ENCODE measurements around the gene DET1.
"Not testable (repeated sequence)": the region's sequence is repeated elsewhere in the genome, so short reads cannot be mapped to it uniquely, and the experiment has no call there.

Gene DET1

DNA sequence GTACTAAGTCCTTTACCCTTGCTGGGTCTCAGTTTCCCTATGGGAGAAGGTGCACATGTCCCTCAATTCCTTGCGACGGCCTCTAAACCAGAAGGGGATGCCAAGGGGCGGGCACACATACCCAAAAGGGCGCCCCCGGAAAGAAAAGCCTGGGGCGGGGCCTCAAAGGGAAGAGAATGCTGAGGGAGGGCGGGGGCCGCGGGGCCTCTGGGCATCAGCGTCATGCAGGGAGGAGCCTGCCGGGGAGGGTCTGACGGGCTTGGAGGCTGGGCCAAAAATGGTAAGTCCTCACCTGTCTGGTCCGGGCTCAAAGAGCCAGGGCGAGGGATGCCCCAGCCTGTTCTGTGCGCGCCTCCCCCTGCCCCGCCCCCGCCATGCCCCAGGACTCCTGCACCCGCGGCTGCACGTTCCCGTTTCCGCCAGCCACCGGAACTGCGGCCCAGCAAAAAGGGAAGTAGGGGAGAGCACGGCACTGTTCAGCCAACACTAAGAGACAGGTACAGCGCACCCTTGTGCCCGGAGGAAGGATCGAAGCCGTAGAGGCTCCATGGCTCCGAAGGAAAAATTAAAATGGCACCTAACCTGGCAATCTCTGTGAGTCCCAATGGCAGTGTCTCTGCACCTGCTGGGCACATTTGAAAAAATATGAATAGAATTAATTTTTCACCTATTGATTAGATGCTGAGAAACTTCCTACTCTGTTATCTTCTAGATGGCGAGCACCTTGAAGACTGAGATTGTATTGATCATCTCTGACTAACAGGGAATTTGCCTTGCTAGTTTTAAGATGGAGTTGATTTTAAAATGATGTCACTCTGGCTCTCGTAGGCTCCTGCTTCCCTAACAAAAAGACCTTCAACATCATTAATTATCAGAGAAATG is at the start of gene DET1:
Gene DET1, minus strand, starts transcription at position 434 of the 882 bp plus-strand sequence. CDS start 14,976 bp downstream, outside the sequence.
- peak within 1 kb of the TSS; percentile 24 for H3K4me3 ChIP-seq (ENCODE audit: low read depth, low read length)

DNA sequence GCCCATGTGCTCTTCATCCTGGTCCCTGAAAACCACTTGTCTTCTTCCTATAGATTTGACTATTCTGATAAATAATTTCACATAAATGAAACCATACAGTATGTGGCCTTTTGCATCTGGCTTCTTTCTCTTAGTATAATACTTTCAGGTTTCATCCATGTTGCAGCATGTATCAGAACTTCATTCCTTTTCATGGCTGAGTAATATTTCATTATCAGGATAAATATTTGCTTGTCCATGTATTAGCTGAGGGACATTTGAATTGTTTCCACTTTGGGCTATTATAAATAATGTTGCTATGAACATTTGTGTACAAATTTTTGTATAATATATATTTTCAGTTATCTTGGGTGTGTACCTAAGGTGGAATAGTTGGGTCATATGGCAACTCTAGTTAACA is 44.9 kb upstream of the DET1 start:
- H3K4me3 ChIP-seq (ENCODE audit: low read depth, low read length), result no peak overlapping the region

GRCh38 chr15:88590759-88591158 is 44.3 kb upstream of the DET1 start:
- no peak overlapping the region for H3K4me3 ChIP-seq (ENCODE audit: low read depth, low read length)

GRCh38 chr15:88586401-88587162 is 40.1 kb upstream of the DET1 start:
- no peak overlapping the region for H3K4me3 ChIP-seq (ENCODE audit: low read depth, low read length)

DNA sequence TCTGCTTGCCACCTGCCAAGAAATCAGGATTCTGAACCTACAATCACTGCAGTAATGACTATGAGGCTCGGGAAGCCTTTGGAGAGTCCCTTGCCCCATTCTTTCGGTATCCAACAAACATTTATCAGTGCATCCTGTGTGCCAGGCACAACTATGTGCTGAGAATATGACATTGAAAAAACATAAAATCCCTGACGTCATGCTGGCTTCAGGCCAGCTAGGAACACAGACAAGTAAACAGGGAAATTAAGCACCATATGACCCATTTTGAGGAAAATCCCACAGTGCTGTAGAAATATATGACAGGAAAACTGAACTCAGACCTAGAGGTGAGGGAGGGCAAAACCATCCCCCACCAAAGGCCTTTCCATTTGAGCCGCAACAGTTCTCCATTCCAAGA is 34.1 kb upstream of the DET1 start:
- no peak overlapping the region for H3K4me3 ChIP-seq (ENCODE audit: low read depth, low read length)

- no peak overlapping the region for H3K4me3 ChIP-seq (ENCODE audit: low read depth, low read length)
Observed at GRCh38 chr15:88579322-88579721, 32.8 kb upstream of the DET1 start.

DNA sequence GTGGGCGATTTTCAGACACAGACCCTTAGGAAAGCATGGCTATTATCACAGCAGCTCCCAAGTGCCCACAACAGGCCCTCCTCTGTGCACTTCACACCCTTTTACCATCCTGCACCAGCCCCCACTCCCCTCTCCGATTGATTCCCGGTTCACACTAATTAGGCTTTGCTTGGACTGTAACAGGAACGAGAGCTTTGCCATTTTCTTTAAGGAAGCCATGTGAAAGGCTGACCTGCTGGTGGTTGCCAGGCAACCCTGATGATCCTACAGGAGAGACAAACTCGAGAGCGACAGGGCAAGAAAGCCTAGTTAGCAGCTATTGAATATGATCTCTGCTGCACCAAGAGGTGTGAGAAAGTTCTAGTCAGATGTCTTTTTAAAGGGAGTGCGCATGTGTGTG is 28.2 kb upstream of the DET1 start:
- H3K4me3 ChIP-seq (ENCODE audit: low read depth, low read length), result no peak overlapping the region

DNA sequence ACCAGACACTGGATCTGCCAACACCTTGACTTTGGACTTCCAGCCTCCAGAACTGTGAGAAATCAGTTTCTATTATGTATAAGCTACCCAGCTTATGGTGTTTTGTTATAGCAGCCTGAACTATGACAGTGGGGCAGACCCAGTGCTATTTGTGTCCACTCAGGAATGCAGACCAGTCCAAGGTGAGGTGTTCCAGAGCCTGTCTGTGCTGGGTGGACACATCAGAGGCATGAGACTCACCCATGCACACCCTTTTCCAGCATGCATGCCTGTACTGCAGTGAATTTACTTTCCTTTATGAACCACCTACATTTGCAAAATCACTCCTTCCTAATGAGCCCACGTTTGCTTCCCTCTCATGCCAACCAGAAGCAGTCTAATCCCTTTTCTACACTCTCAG is 27.6 kb upstream of the DET1 start:
- H3K4me3 ChIP-seq (ENCODE audit: low read depth, low read length), result no peak overlapping the region

- H3K4me3 ChIP-seq (ENCODE audit: low read depth, low read length), result no peak overlapping the region
Observed at GRCh38 chr15:88571852-88572259, 25.4 kb upstream of the DET1 start.

DNA sequence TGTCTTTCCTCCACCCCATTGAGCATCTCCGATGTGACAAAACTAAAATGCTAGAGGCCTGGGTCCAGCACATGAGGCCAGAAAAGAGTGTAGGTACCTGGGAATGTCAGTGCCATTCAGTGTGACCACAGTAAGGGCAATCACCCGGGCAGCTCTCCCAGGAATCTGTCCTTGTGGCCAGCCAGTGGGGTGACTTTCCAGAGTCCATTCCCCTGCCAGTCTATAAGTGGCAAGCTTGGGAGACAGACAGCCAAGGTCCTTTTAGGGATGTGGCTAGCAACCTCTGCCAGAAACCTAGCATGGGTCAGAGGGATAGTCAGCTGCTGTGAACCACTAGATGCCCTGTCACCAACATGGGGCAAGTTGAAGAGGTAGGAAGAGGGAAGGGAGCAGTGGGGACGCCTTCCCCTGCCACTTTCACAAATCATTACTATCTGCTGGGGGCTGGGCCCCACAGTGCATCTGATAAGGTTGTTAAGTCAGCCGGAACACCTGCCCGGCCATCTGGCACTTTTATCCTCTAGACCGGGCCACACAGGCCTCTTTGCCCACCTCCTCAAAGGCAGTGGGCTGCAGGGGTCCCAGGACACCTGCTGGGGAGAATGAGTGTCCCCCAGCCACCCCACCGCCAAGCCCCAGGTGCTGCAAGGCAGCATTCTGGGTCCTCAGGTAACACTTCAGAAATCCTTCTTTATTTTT is 24.8 kb upstream of the DET1 start:
- no peak overlapping the region for H3K4me3 ChIP-seq (ENCODE audit: low read depth, low read length)

GRCh38 chr15:88568589-88568988 is 22.1 kb upstream of the DET1 start:
- H3K4me3 ChIP-seq (ENCODE audit: low read depth, low read length), result no peak overlapping the region

DNA sequence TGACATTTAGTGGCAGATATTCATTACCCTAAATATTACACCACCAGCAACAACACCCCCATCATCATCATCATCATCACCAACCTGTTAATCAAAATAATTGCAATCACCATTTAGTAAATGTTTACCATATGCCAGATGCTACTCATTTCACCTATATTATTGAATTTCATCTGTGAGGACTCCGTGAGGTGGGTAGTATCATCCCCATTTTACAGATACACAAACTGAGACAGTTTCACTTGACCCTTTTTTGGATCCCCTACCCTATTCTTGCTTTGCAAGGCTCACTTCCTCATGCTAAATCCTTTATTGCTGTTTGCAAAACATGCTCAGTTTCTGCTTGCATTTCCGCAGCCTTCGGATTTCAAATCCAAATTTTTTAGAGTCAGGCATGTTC is 18.3 kb upstream of the DET1 start:
- no peak overlapping the region for H3K4me3 ChIP-seq (ENCODE audit: low read depth, low read length)

GRCh38 chr15:88563638-88564037 is 17.2 kb upstream of the DET1 start:
- no peak overlapping the region for H3K4me3 ChIP-seq (ENCODE audit: low read depth, low read length)

GRCh38 chr15:88559565-88559964 is 13.1 kb upstream of the DET1 start:
- H3K4me3 ChIP-seq (ENCODE audit: low read depth, low read length), result not testable (repeated sequence)

DNA sequence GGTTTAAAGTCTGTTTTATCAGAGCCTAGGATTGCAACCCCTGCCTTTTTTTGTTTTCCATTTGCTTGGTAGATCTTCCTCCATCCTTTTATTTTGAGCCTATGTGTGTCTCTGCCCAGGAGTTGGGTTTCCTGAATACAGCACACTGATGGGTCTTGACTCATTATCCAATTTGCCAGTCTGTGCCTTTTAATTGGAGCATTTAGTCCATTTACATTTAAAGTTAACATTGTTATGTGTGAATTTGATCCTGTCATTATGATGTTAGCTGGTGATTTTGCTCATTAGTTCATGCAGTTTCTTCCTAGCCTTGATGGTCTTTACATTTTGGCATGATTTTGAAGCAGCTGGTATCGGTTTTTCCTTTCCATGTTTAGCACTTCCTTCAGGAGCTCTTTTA is 11.5 kb upstream of the DET1 start:
- H3K4me3 ChIP-seq (ENCODE audit: low read depth, low read length), result not testable (repeated sequence)

- not testable (repeated sequence) for H3K4me3 ChIP-seq (ENCODE audit: low read depth, low read length)
Observed at GRCh38 chr15:88548009-88548408, 1.5 kb upstream of the DET1 start.

GRCh38 chr15:88545578-88546247 is 768 bp downstream of the DET1 start:
- peak overlapping the region; percentile 24 for H3K4me3 ChIP-seq (ENCODE audit: low read depth, low read length)

GRCh38 chr15:88543065-88543776 is 3.3 kb downstream of the DET1 start:
- H3K4me3 ChIP-seq (ENCODE audit: low read depth, low read length), result no peak overlapping the region

- H3K4me3 ChIP-seq (ENCODE audit: low read depth, low read length), result no peak overlapping the region
Observed at GRCh38 chr15:88542342-88542733, 4.1 kb downstream of the DET1 start.

- H3K4me3 ChIP-seq (ENCODE audit: low read depth, low read length), result no peak overlapping the region
Observed at GRCh38 chr15:88541709-88542341, 4.7 kb downstream of the DET1 start.

Measured in iPS-11a (cell line).